GM12878 (cell line): ENCODE measurements around the gene ACSL3. TPM values are rescaled to one million over a fixed set of nuclear protein-coding genes. Genes with fewer than 3 reads are reported as not detected.
A peak's percentile ranks its signal among the peaks of the same experiment; 100 is the strongest.

ENCODE experiments used
- ATF7 ChIP-seq: fragments of 450-650 bp; IDR thresholded peaks from 2 replicates; pipeline ENCODE4 v1.6.1; 2016; ENCODE audit warnings: low read depth, mild to moderate bottlenecking
- BACH1 ChIP-seq: fragments of 450-650 bp; IDR thresholded peaks from 2 replicates; pipeline ENCODE4 v1.6.1; 2017; ENCODE audit warnings: mild to moderate bottlenecking, borderline replicate concordance
- BRCA1 ChIP-seq: IDR thresholded peaks from 2 replicates; pipeline ENCODE4 v1.6.1; 2011; ENCODE audit warnings: low read depth, low read length, improper control_type of control experiment
- ELK1 ChIP-seq: IDR thresholded peaks from 2 replicates; pipeline ENCODE4 v1.6.1; 2012; ENCODE audit warnings: low read depth, low read length, improper control_type of control experiment
- ESRRA ChIP-seq: IDR thresholded peaks from 2 replicates; pipeline ENCODE4 v1.6.1; 2012; ENCODE audit warnings: mild to moderate bottlenecking, low read length, improper control_type of control experiment
- FOS ChIP-seq: IDR thresholded peaks from 3 replicates; pipeline ENCODE4 v1.6.1; 2011; ENCODE audit warnings: borderline replicate concordance; ENCODE audit not compliant: insufficient read length; ENCODE audit errors: extremely low read depth
- FOXM1 ChIP-seq: IDR thresholded peaks from 2 replicates; pipeline ENCODE4 v1.6.1; 2012; ENCODE audit warnings: low read depth, mild to moderate bottlenecking, inconsistent platforms, low read length, moderate library complexity
- IKZF2 ChIP-seq, 2 experiments: fragments of 450-650 bp; IDR thresholded peaks; 2 replicates each; pipeline ENCODE4 v1.6.1; 2017; ENCODE audit warnings: mild to moderate bottlenecking in 2 of 2, moderate library complexity in 2 of 2
- MEF2B ChIP-seq: fragments of 450-650 bp; IDR thresholded peaks from 2 replicates; pipeline ENCODE4 v1.6.1; 2018; ENCODE audit warnings: mild to moderate bottlenecking, moderate library complexity; ENCODE audit not compliant: partially characterized antibody, poor library complexity, severe bottlenecking
- NR2F1 ChIP-seq: fragments of 450-650 bp; conservative IDR thresholded peaks from 2 replicates; pipeline ENCODE4 v1.6.1; 2017; ENCODE audit warnings: mild to moderate bottlenecking
- PML ChIP-seq: IDR thresholded peaks from 2 replicates; pipeline ENCODE4 v1.6.1; 2012; ENCODE audit warnings: low read length, inconsistent platforms
- POU2F2 ChIP-seq: IDR thresholded peaks from 3 replicates; pipeline ENCODE4 v1.6.1; 2011; ENCODE audit warnings: low read depth, mild to moderate bottlenecking, low read length, borderline replicate concordance
- RAD51 ChIP-seq: fragments of 450-650 bp; IDR thresholded peaks from 2 replicates; pipeline ENCODE4 v1.6.1; 2016; ENCODE audit warnings: moderate library complexity, mild to moderate bottlenecking, inconsistent platforms
- RB1 ChIP-seq: fragments of 450-650 bp; formaldehyde crosslinking; IDR thresholded peaks from 2 replicates; pipeline ENCODE4 v1.6.1; 2017; ENCODE audit warnings: mild to moderate bottlenecking, borderline replicate concordance
- RBBP5 ChIP-seq: fragments of 200-600 bp; sonication (generic); conservative IDR thresholded peaks from 2 replicates; pipeline ENCODE4 v1.6.1; 2016
- REST ChIP-seq: IDR thresholded peaks from 2 replicates; pipeline ENCODE4 v1.6.1; 2012; ENCODE audit warnings: mild to moderate bottlenecking, low read depth, low read length
- SPI1 ChIP-seq: IDR thresholded peaks from 2 replicates; pipeline ENCODE4 v1.6.1; 2011; ENCODE audit warnings: low read depth, mild to moderate bottlenecking, low read length, moderate library complexity, borderline replicate concordance; ENCODE audit not compliant: insufficient read depth
- USF1 ChIP-seq: IDR thresholded peaks from 2 replicates; pipeline ENCODE4 v1.6.1; 2011; ENCODE audit warnings: borderline replicate concordance, low read depth, mild to moderate bottlenecking, moderate library complexity, mixed read lengths, low read length; ENCODE audit not compliant: insufficient read depth; ENCODE audit errors: extremely low read length
- YY1 ChIP-seq: IDR thresholded peaks from 2 replicates; pipeline ENCODE4 v1.6.1; 2011; ENCODE audit warnings: low read depth, mild to moderate bottlenecking, low read length
- ZNF207 ChIP-seq: fragments of 450-650 bp; IDR thresholded peaks from 2 replicates; pipeline ENCODE4 v1.6.1; 2014; ENCODE audit warnings: antibody characterized with exemption, mild to moderate bottlenecking, borderline replicate concordance
- ZNF687 ChIP-seq: fragments of 450-650 bp; IDR thresholded peaks from 2 replicates; pipeline ENCODE4 v1.6.1; 2017; ENCODE audit warnings: mild to moderate bottlenecking, moderate library complexity
- polyA plus RNA-seq, 11 experiments: library from polyadenylated mRNA; depleted of rRNA in 4 of 11; unstranded in 6 of 11; stranded (reverse) in 5 of 11; fragments of >200 nt; fragmentation: Nextera tagmentation in 4 of 11; fragmentation: Illumina TruSeq in 1 of 11; extraction: Ambion mirVana in 4 of 11; extraction: Trizol in 1 of 11; gene quantifications; 1 replicate in 1 of 11; 2 replicates in 10 of 11; pipeline versions ENCODE4 v1.2.1 to v1.2.3, GENCODE V29; 2011 to 2016; ENCODE audit warnings: inconsistent platforms in 2 of 11, missing spikeins in 2 of 11, low read depth in 1 of 11
- total RNA-seq, 4 experiments: library from RNA; depleted of rRNA in 3 of 4; stranded (reverse); fragments of >200 nt in 3 of 4; fragmentation: Illumina TruSeq in 1 of 4; extraction: Trizol in 1 of 4; gene quantifications; 2 replicates each; pipeline versions ENCODE4 v1.2.1 to v1.2.3, GENCODE V29; 2013 to 2021

Gene ACSL3
- total and polyA plus RNA-seq, 10 of the 15 experiments (the other 5 are each of a cell fraction or from before 2014, with no cell fraction given): 15.6 to 83.9 (median 56.7) TPM

DNA sequence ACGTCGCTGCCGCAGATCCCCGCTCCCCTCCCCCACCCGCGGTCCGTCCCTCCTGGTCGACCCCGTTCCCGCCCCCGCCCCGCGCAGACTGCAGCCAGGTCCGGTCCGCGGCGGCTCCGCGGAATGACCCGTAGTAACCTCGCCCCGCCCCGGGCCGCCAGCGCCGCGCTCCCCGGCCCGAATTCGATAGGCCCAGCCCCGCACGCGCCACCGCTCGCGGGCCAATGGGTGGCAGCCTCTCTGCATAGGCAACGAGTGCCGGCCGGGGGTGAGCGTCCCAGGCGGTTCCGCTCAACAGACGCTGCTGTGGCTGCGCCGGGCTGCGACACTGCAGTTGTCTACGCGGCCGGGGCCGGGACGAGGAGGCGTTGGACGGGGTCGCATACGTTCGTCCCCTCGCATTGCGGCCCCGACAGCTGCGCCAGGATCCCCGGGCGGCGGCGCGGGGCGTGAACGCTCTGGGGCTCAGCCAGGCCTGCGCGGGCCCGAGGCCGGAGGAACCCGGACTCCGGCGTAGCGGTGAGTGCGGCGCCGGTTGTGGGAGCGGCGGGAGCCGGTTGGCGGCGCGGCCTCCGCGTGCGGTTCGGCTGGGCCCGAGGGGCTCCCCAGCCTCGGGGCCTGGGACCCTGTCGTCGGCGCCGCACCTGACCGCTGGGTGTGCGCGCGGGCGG is at the start of gene ACSL3 (continued):
- TF ChIP-seq REST: 0 out of 2 replicates have a peak, but pooled peaks have one; percentile 19
- TF ChIP-seq BACH1: peak; percentile 53; the same call in 1 of the 2 replicates
- no peak for TF ChIP-seq ELK1
- TF ChIP-seq USF1: peak; percentile 90
- TF ChIP-seq ATF7: no peak
- 0 out of 2 replicates have a peak, but pooled peaks have one; percentile 69 for TF ChIP-seq RB1
- TF ChIP-seq RAD51: no peak; the same call in 1 of the 2 replicates
- no peak for TF ChIP-seq YY1
- TF ChIP-seq POU2F2: peak; percentile 94
- TF ChIP-seq BRCA1: no peak
- peak; percentile 14 for TF ChIP-seq MEF2B
- TF ChIP-seq FOS: no peak
- TF ChIP-seq SPI1: peak; percentile 42; the same call in 1 of the 2 replicates
- no peak for TF ChIP-seq RBBP5
- TF ChIP-seq PML: 0 out of 2 replicates have a peak, but pooled peaks have one; percentile 62
- no peak for TF ChIP-seq IKZF2 (IDR thresholded peaks at IDR 0.05)
- peak; percentile 91 for TF ChIP-seq ZNF207
- TF ChIP-seq NR2F1: peak; percentile 69; the same call in 1 of the 2 replicates
- peak; percentile 48; the same call in 1 of the 2 replicates for TF ChIP-seq ZNF687
- TF ChIP-seq FOXM1: no peak
- no peak for TF ChIP-seq ESRRA
